ENCODE data around the gene SRRM2.
"Not testable (repeated sequence)": the region's sequence is repeated elsewhere in the genome, so short reads cannot be mapped to it uniquely, and the experiment has no call there.

Gene SRRM2

GRCh38 chr16:2715064-2715463 is 37.4 kb upstream of the SRRM2 start:
- DNase-seq = no peak

DNA sequence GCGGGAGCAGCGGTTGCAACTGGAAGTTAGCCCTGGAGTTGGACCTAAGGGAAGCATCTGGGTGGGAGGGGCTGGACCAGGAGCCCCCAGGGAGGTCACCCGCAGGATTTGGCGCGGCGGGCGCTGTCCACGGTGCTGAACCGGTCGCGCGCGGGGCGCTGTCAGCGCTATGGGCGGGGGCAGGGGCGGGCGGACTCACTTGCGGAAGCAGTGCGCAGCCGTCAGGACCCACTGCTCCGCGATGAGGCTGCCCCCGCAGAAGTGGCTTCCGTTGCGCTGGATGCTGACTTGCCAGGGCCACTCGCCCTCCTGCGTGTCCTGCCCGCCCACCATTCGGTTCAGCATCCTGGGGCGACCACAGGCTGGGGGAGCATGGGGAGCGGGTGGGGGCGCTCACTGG is 36.9 kb upstream of the SRRM2 start:
- DNase-seq = peak; percentile 51

- no peak for DNase-seq
Observed at GRCh38 chr16:2715966-2716885, 36.2 kb upstream of the SRRM2 start.

GRCh38 chr16:2716948-2717347 is 35.5 kb upstream of the SRRM2 start:
- DNase-seq = no peak

DNA sequence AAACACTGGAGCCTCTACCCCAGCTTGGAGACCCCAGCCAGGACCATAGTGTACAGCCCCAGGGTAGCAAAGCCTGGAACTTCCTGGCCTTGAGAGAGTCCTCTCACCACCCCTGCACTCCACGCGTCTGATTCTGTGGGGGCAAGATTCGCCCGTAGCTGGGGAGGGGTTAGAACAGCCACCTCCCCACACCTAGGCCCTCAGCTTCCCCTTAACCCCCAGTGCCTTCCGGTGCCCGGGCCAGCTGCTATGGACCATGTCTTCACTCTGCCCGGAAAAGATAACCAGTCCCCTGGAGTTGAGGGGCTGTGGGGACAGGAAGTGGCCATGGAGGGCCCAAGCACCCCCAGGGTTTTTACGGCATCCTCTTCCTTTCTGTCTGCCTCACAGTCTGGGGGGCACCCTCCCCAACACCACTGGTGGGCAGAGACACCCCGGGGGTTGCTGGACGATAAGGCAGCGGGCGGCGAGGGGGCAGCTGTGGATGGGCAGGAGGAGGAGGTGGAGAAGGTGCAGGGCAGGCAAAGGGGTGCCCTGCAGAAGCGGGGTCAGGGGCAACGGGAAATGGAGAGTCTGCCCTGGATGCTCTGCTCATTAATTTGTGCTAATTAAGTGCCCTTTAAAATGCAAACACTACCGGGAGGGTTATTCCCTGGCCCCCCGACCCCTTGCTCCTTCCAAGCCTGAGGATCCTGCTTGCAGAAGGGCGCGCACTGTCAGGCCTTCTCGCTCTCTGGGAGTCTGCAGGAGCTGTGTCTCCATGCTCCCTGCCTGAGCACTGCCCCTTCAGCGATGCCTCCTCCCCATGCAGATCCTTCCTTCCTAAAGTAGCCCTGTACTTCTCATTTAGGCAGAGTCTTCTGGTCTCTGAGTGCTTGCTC is 34.8 kb upstream of the SRRM2 start:
- no peak for DNase-seq

DNA sequence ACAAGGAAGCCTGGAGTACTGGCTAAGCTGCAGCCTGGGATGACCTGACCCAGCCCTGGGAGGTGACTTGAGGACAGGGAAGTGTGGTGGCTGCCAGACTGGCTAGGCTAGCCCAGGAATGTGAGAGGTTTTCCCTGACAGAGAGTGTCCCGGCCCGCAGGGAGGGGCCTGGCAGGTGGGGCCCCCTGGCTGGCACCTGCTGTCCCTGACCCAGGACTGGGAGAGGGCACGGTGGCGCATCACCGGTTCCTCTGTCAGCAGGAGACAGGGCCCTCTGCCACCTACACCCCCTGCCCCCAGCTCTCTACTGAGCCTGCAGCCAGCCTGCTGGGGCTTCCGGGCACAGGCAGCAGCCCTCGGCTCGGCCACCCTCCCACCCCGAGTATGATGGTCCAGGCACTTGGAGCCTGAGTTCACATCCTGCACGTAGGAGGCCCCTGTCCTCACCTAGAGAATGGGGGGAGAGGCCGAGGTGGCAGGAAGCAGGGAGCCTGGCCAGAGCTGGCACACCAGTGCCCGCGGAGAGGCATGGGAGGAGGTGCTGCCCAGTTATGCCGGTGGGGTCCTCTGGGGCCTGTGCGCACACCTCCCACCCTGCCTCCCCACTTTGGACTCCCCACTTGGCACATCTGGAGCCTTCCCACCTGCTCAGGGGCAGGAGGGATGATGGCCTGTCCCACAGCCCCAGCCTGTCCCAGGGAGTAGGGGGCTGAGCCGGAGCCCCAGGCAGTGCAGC is 32.9 kb upstream of the SRRM2 start:
- DNase-seq = no peak

DNA sequence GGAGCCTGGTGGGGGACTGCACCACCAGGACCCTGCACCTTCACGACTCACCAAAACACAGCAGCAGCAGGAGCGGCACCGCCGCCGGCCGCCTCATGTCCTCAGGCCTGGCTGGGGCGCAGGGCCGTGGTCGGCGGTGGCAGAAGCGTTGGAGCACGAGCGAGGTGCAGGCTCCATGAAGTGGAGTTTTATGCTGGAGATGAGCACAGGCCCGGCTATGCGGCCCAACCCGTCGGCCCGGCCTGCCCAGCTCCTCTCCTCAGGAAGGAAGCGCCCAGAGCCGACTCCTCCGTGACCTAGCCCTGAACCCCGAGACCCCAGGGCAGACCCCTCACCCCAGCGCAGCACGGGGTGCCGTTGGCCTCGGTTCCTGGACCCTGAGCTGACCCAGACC is 32.4 kb upstream of the SRRM2 start, which contains the start of gene PRSS27:
TSS of gene PRSS27 (minus strand) at position 161 of the 394 bp plus-strand sequence. CDS start at position 97, 64 bp downstream.
- no peak for DNase-seq

DNA sequence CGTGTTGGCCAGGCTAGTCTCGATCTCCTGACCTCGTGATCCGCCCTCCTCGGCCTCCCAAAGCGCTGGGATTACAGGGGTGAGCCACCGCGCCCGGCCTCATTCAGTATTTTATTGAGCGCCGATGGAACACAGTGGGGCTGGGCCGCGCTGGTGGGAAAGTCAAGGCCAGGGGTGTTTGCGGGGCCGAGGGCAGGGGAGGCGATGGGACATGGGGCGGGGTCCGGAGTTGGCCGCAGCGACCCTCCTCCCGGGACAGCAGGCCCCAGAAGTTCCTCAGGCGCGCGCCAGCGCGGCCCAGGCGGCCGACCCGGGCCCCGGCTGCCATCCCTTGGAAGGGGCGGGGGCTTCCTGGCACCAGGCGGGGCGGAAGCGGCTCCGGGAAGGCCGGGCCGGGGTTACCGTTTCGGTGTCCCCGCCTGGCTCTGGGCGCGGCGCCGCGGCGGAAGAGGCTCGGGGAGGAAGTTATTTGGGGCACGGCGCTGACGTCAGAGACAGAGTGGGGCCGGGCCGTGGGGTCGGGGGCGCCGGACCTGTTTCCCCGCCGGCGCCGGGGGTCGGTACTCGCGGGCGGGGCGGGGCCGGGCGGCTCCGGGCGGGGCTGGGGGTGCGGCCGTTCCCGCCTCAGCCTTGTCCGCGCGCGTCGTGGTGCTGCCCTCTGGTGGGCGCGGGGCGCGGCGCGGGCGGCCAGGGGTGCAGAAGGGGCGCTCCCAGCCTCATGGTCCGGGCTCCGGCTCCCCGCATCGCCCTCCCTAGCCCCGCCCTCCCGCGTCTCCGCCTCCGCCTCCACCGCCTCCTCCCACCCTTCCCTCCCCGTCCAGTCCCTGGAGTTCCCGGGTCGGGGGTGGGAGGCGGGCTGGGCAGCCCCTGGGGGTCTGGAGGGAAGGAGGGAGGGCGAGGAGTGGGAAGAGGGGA is 31.5 kb upstream of the SRRM2 start:
- peak; percentile 90 for DNase-seq

DNA sequence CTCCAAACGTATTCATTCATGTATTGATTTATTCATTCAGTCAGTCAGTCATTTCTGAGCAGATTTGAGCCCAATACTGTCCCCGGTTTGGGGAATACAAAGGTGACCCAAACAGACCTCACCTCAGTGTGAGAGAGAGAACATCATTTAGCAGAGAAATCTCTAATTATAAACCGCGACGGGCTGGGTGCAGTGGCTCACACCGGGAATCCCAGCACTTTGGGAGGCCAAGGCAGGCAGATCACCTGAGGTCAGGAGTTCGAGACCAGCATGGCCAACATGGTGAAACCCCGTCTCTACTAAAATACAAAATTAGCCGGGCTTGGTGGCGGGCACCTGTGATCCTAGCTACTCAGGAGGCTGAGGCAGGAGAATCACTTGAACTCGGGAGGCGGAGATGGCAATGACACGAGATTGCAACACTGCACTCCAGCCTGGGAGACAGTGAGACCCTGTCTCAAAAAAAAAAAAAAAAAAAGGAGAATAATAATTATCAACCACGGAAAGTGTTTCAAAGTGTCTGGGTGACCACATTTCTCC is 30.7 kb upstream of the SRRM2 start:
- DNase-seq = not testable (repeated sequence)

DNA sequence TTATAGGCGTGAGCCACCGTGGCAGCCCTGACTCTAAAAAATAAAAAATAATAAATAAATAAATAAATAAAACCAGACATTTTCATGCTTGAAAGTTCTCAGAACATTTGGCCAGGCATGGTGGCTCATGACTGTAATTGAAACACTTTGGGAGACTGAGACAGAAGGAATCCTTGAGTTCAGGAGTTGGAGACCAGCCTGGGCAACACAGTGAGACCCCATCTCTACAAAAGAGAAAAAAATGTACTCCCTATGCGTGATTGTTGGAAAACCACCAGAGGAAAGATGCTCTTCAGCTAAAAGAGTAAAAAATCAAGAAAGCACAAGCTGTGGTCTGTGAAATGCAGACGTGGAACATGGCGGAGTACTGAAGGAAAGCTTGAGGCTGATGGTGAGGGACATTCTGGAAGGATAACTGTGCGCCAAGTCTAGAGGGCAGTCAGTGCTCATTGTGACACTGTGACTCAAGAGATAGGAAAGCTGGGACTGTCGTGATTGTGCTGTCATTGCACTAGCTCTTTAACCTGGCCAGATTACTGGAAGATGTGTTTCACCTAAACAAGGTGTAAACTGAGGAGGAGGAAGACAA is 28.3 kb upstream of the SRRM2 start:
- no peak for DNase-seq

DNA sequence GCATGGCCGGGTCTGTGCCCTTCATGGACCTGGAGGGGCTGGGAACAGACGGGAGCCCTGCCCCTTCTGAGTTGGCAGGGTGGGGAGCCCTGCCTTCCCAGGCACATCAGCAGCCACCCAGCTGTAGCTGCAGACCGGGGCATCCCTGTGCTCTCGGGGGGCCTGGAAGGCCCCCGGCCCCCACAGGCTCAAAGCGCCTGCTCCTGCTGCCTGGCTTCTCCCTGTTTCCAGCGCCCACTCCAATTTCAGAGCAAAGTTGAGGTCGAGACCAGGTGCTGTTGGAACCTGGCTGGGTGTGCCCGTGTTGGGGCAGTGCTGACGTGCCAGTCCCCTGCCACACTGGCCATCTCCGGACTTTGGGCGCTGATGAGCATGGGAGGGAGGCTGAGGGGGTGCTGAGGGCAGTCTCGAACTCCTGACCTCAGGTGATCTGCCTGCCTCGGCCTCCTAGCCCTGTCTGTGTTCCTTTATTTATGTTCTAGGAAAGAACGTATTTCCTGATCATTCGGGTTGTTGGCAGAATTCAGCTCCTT is 27.6 kb upstream of the SRRM2 start:
- no peak for DNase-seq

DNA sequence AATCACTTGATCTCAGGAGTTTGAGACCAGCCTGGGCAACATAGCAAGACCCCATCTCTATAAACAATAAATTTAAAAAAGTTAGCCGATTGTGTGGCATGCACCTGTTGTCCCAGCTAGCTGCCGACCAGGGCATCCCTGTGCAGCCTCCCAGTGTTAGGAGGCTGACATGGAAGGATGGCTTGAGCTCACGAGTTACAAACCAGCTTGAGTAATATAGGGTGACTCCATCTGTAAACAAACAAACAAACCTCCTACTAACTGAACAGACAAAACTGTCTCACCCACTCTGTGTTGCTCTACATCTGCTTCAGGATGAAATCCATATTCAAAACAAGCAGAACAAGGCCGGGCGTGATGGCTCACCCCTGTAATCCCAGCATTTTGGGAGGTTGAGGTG is 25.5 kb upstream of the SRRM2 start:
- no peak for DNase-seq

DNA sequence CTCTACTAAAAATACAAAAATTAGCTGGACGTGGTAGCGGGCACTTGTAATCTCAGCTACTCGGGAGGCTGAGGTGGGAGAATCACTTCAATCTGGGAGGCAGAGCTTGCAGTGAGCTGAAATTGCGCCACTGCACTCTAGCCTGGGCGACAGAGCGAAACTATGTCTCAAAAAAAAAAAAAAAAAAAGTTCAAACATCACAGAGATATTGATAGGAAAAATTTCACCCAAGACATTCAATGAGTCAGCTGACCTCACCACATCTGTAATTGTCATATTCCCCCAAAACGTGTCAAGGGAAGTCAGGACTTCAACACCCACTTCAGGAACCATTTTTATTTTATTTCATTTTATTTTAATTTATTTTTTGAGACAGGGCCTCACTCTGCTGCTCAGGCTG is 24.4 kb upstream of the SRRM2 start:
- DNase-seq = no peak

- DNase-seq = no peak
Observed at GRCh38 chr16:2734844-2735515, 17.5 kb upstream of the SRRM2 start.

DNA sequence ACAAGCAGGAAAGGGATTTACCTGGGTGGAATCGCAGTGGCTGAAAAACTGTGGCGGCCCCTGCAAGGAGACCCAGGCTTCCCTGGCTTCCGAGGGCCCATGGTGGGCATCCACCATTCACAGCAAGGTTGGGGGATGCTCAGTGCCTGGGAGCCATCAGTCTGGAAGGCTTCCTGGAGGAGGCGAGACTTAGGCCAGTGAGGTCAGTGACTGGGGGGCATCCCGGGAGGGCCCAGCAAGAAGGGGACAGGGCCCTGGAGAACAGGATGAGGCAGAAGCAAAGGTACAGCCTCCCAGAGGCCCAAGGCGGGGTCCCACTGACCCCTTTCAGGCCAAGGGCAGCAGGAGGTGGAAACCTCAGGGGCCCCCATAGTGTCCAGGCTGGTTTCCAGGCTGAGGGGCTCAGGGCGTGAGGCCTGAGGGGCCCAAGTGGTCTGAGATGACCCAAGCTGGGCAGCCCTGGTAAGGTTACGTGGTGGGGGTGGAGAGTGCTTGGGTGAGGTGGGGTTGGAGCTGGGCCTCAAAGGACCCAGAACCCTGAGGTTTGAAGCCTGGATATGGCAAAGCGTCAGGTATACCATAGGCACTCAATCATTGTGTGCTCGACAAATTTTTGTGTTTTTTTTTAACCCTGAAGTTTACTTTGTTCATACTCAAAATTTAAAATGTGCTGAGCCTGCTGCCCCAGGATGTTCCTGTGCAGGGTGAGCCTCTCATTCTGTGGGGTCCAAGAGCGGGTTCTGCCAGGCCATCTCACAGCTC is 15.8 kb upstream of the SRRM2 start:
- DNase-seq = no peak

DNA sequence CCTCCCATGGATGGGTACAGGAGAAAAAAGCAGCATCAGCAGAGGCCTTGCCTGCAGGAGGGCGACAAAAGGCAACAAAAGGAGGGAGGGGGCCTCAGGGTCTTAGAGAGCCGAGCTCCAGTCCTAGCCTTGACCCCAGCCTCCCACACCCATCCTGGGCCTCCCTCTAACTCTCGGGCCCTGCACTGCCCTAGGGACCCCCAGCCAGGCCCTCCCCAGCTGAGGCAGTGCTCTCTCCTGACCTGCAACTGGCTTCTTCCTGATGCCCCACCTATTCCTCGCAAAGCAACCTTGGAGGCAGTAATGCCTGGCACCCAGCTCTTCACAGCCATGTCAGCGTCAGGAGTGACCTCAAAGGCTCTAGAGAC is 15.2 kb upstream of the SRRM2 start:
- no peak for DNase-seq

GRCh38 chr16:2737895-2738418 is 14.5 kb upstream of the SRRM2 start:
- DNase-seq = no peak

DNA sequence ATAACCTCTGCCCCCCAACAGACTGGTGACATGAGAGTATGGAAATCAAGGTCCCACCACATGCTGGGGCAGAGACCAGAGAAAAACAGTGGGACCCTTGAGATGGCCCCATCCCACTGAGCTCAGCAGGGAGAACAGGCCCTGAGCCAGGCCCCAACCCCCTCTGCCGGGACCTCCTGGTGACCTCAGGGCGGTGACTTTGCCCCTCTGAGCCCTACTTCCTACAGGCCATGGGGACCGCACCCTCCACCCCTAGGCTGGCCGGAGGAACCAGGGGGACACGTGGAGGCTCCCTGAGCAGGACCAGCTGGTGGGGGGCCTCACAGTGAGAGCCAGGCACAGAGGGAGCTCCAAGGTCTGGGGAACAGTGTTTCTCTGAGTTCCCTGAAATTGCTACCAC is 13.8 kb upstream of the SRRM2 start:
- no peak for DNase-seq
